SW480 (cell line): ENCODE results near the gene H2AZ1.

Experiments
- DNase-seq: peaks from one replicate; pipeline ENCODE4 v3.0.0-alpha.2; 2016; ENCODE audit warnings: low spot score

The H2AZ1 gene

GRCh38 chr4:99945718-99946355 is 4.2 kb downstream of the H2AZ1 start:
- DNase-seq = peak; percentile 10

DNA sequence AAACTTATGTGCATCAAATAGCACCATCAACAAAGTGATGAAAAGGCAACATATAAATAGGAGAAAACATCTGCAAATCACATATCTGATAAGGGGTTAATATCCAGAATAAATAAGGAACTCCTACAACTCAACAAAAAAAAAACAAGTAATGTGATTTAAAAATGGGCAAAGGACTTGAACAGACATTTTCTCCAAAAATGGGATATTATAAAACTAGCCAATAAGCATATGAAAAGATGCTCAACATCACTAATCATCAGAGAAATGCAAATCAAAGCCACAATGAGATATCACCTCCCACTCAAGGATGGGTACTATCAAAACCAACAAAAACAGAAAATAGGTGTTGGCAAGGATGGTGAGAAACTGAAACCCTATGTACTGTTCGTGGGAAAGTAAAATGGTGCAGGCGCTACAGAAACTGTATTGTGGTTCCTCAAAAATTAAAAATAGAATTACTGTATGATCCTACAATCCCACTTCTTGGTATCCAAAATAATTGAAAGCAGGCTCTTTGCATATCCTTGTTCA is 6.1 kb downstream of the H2AZ1 start:
- no peak for DNase-seq

- DNase-seq = no peak
Observed at GRCh38 chr4:99938243-99938753, 11.8 kb downstream of the H2AZ1 start.

GRCh38 chr4:99934891-99935290 is 15.2 kb downstream of the H2AZ1 start:
- no peak for DNase-seq

DNA sequence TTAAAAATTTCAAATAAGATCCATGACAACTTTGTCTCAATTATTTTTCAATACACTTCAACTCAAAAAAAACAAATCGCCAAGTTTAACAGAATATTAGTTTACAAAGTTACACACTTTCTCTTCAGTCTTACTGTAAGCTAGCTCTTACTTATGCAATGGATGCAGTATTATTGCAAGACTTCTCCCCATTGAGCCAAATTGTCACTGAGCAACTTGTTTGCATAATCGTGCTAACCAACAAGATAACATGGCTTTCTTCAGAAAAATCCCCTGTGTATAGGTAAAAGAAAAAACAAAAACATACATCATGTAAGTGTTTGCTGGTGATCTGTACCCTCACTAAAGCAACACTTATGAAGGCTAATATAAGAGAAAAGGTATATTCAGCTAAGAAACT is 22.5 kb downstream of the H2AZ1 start:
- no peak for DNase-seq

DNA sequence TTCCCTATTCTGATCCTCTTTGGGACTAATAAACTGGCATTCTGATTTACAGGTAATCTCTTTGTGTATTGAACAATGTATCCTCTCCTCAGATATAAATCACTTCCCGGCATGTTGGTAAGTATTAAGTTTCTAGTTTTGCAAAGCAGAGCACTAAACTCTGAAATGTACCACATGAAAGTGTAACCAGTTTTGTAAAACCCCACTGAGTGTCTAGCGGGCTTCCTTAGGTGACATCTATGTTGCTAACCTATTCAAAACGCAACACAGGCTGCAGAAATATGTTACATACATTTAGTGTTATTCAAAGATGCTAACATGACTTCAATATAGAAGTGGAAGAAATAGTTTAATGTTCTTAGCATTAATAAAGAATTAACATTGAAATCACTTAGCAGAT is 28.9 kb downstream of the H2AZ1 start:
- no peak for DNase-seq

GRCh38 chr4:99918656-99919055 is 31.4 kb downstream of the H2AZ1 start:
- DNase-seq = no peak

- no peak for DNase-seq
Observed at GRCh38 chr4:99917575-99917974, 32.5 kb downstream of the H2AZ1 start.

GRCh38 chr4:99915449-99915848 is 34.6 kb downstream of the H2AZ1 start:
- no peak for DNase-seq
